HepG2 (cell line): Measurements from ENCODE around the gene KANSL1. TPM values are rescaled to one million over a fixed set of nuclear protein-coding genes. Genes with fewer than 3 reads are reported as not detected.

Experiments used
- ASH2L ChIP-seq: fragments of 300-600, 200-600 bp; sonication (generic); IDR thresholded peaks from 2 replicates; pipeline ENCODE4 v1.7.0; 2017; ENCODE audit warnings: low read depth, mild to moderate bottlenecking, moderate library complexity, mixed read lengths, low read length; ENCODE audit not compliant: insufficient read length
- ATF5 ChIP-seq: sonication (generic); formaldehyde crosslinking; IDR thresholded peaks from 2 replicates; pipeline ENCODE4 v1.4.0; 2020; ENCODE audit warnings: mild to moderate bottlenecking, low read depth, missing genetic modification reagents
- HOXA9 ChIP-seq: sonication (generic); formaldehyde crosslinking; IDR thresholded peaks from 2 replicates; pipeline ENCODE4 v1.8.1; 2022; ENCODE audit warnings: missing genetic modification reagents, mild to moderate bottlenecking, moderate library complexity, borderline replicate concordance
- MAFF ChIP-seq: IDR thresholded peaks from 2 replicates; pipeline ENCODE4 v1.6.1; 2011; ENCODE audit warnings: low read depth, low read length, improper control_type of control experiment
- ZNF142 ChIP-seq: sonication (generic); formaldehyde crosslinking; IDR thresholded peaks from 2 replicates; pipeline ENCODE4 v1.4.0; 2020; ENCODE audit warnings: missing genetic modification reagents
- ZNF770 ChIP-seq: sonication (generic); formaldehyde crosslinking; IDR thresholded peaks from 2 replicates; pipeline ENCODE4 v1.5.0; 2020; ENCODE audit warnings: mild to moderate bottlenecking, missing genetic modification reagents
- ZSCAN22 ChIP-seq: sonication (generic); formaldehyde crosslinking; IDR thresholded peaks from 2 replicates; pipeline ENCODE4 v1.4.0; 2020; ENCODE audit warnings: mild to moderate bottlenecking, missing genetic modification reagents
- polyA plus RNA-seq, 8 experiments: library from polyadenylated mRNA; depleted of rRNA in 3 of 8; stranded (reverse) in 7 of 8; unstranded in 1 of 8; fragments of >200 nt; fragmentation: Illumina TruSeq in 4 of 8; extraction: Trizol in 4 of 8; gene quantifications; 2 replicates each; pipeline versions ENCODE4 v1.2.1 to v1.2.3, GENCODE V29; 2011 to 2016; ENCODE audit warnings: low read depth in 4 of 8, missing spikeins in 1 of 8, mixed read lengths in 1 of 8; ENCODE audit not compliant: insufficient read depth in 1 of 8
- total RNA-seq, 5 experiments: library from RNA; depleted of rRNA; stranded (reverse); fragments of >200 nt; fragmentation: Illumina TruSeq; extraction: Trizol; gene quantifications; 2 replicates each; pipeline ENCODE4 v1.2.3, GENCODE V29; 2016; ENCODE audit warnings: low read depth in 1 of 5
- TF ChIP-seq, protein P1 (sequence below): sonication (generic); formaldehyde crosslinking; IDR thresholded peaks from 2 replicates; pipeline ENCODE4 v1.4.0; 2020; ENCODE audit warnings: mild to moderate bottlenecking, missing genetic modification reagents
- TF ChIP-seq, protein P2 (sequence below): sonication (generic); formaldehyde crosslinking; IDR thresholded peaks from 2 replicates; pipeline ENCODE4 v1.4.0; 2020; ENCODE audit warnings: missing genetic modification reagents, borderline replicate concordance

The KANSL1 gene
- total and polyA plus RNA-seq, 2 of the 13 experiments (the other 11 are each of a cell fraction or from before 2014, with no cell fraction given): 24.0 to 59.6 TPM

GRCh38 chr17:46193626-46194392 is 580 bp upstream of the KANSL1 start (continued):
- TF ChIP-seq, protein P1, sequence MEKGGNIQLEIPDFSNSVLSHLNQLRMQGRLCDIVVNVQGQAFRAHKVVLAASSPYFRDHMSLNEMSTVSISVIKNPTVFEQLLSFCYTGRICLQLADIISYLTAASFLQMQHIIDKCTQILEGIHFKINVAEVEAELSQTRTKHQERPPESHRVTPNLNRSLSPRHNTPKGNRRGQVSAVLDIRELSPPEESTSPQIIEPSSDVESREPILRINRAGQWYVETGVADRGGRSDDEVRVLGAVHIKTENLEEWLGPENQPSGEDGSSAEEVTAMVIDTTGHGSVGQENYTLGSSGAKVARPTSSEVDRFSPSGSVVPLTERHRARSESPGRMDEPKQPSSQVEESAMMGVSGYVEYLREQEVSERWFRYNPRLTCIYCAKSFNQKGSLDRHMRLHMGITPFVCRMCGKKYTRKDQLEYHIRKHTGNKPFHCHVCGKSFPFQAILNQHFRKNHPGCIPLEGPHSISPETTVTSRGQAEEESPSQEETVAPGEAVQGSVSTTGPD (CRISPR knock-in tag): peak; percentile 75; the same call in 1 of the 2 replicates
- TF ChIP-seq ZNF142: 0 out of 2 replicates have a peak, but pooled peaks have one; percentile 28
- TF ChIP-seq ATF5 (CRISPR knock-in tag): no peak
- TF ChIP-seq ASH2L: peak; percentile 95
- TF ChIP-seq, protein P2, sequence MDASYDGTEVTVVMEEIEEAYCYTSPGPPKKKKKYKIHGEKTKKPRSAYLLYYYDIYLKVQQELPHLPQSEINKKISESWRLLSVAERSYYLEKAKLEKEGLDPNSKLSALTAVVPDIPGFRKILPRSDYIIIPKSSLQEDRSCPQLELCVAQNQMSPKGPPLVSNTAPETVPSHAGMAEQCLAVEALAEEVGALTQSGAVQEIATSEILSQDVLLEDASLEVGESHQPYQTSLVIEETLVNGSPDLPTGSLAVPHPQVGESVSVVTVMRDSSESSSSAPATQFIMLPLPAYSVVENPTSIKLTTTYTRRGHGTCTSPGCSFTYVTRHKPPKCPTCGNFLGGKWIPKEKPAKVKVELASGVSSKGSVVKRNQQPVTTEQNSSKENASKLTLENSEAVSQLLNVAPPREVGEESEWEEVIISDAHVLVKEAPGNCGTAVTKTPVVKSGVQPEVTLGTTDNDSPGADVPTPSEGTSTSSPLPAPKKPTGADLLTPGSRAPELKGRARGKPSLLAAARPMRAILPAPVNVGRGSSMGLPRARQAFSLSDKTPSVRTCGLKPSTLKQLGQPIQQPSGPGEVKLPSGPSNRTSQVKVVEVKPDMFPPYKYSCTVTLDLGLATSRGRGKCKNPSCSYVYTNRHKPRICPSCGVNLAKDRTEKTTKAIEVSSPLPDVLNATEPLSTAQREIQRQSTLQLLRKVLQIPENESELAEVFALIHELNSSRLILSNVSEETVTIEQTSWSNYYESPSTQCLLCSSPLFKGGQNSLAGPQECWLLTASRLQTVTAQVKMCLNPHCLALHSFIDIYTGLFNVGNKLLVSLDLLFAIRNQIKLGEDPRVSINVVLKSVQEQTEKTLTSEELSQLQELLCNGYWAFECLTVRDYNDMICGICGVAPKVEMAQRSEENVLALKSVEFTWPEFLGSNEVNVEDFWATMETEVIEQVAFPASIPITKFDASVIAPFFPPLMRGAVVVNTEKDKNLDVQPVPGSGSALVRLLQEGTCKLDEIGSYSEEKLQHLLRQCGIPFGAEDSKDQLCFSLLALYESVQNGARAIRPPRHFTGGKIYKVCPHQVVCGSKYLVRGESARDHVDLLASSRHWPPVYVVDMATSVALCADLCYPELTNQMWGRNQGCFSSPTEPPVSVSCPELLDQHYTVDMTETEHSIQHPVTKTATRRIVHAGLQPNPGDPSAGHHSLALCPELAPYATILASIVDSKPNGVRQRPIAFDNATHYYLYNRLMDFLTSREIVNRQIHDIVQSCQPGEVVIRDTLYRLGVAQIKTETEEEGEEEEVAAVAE (CRISPR knock-in tag): peak; percentile 58; the same call in 1 of the 2 replicates
- peak; percentile 37; the same call in 1 of the 2 replicates for TF ChIP-seq HOXA9 (CRISPR knock-in tag)
- no peak for TF ChIP-seq MAFF
- peak; percentile 64 for TF ChIP-seq ZNF770 (CRISPR knock-in tag)
- no peak for TF ChIP-seq ZSCAN22 (CRISPR knock-in tag)
